MM.1S (cell line): ENCODE results near the gene IMPG1.

Source experiments
- DNase-seq: peaks from one replicate; pipeline ENCODE4 v3.0.0-alpha.2; 2015
- H2AFZ ChIP-seq: fragments of 300-600 bp; sonication (generic); 2 replicates; pipeline ENCODE4 v1.6.0; 2016; ENCODE audit warnings: antibody characterized with exemption, low read length
- H3F3A ChIP-seq: fragments of 300-600 bp; sonication (generic); 2 replicates; pipeline ENCODE4 v1.6.1; 2016; ENCODE audit warnings: mild to moderate bottlenecking, antibody characterized with exemption, low read length, moderate library complexity, mixed read lengths; ENCODE audit not compliant: insufficient read depth
- H3K27ac ChIP-seq: fragments of 300-600 bp; sonication (generic); 2 replicates; pipeline ENCODE4 v1.5.1; 2016; ENCODE audit warnings: mild to moderate bottlenecking, low read length
- H3K27me3 ChIP-seq: fragments of 300-600 bp; sonication (generic); replicated peaks from 2 replicates; pipeline ENCODE4 v1.6.0; 2016; ENCODE audit warnings: low read length; ENCODE audit not compliant: insufficient read depth
- H3K36me3 ChIP-seq: fragments of 300-600 bp; sonication (generic); replicated peaks from 2 replicates; pipeline ENCODE4 v1.6.1; 2016; ENCODE audit warnings: mild to moderate bottlenecking, low read length, mixed read lengths; ENCODE audit not compliant: insufficient read depth
- H3K4me1 ChIP-seq: fragments of 300-600 bp; sonication (generic); 2 replicates; pipeline ENCODE4 v1.6.1; 2016; ENCODE audit warnings: low read length, mixed read lengths
- H3K4me2 ChIP-seq: fragments of 300-600 bp; sonication (generic); 2 replicates; pipeline ENCODE4 v1.6.0; 2016; ENCODE audit warnings: low read depth, low read length
- H3K4me3 ChIP-seq: fragments of 300-600 bp; sonication (generic); 2 replicates; pipeline ENCODE4 v1.5.1; 2016; ENCODE audit warnings: low read length, mixed read lengths
- H3K79me2 ChIP-seq: fragments of 300-600 bp; sonication (generic); 2 replicates; pipeline ENCODE4 v1.6.1; 2016; ENCODE audit warnings: mixed run types, low read length, mixed read lengths
- H3K9ac ChIP-seq: fragments of 300-600 bp; sonication (generic); 2 replicates; pipeline ENCODE4 v1.6.1; 2016; ENCODE audit warnings: low read length, mixed read lengths
- H3K9me2 ChIP-seq: fragments of 300-600 bp; sonication (generic); replicated peaks from 2 replicates; pipeline ENCODE4 v1.6.1; 2016; ENCODE audit warnings: mild to moderate bottlenecking, low read length, mixed read lengths; ENCODE audit not compliant: insufficient read depth
- H3K9me3 ChIP-seq: fragments of 300-600 bp; sonication (generic); replicated peaks from 2 replicates; pipeline ENCODE4 v1.6.1; 2016; ENCODE audit warnings: mild to moderate bottlenecking, low read length, mixed read lengths; ENCODE audit not compliant: insufficient read depth
- H4K20me1 ChIP-seq: fragments of 300-600 bp; sonication (generic); 2 replicates; pipeline ENCODE4 v1.6.1; 2016; ENCODE audit warnings: mild to moderate bottlenecking, low read length, moderate library complexity, mixed read lengths; ENCODE audit not compliant: insufficient read depth
- EZH2 ChIP-seq: fragments of 300-600 bp; sonication (generic); optimal IDR thresholded peaks from 2 replicates; pipeline ENCODE3; 2017; ENCODE audit warnings: low read depth, mild to moderate bottlenecking, antibody characterized with exemption, low read length, mixed read lengths
- EZH2phosphoT487 ChIP-seq: fragments of 300-600 bp; sonication (generic); IDR thresholded peaks from 2 replicates; pipeline ENCODE4 v1.6.1; 2018; ENCODE audit warnings: antibody characterized with exemption, low read length
- TF ChIP-seq, protein P1 (sequence below): fragments of 300-600 bp; sonication (generic); IDR thresholded peaks from 2 replicates; pipeline ENCODE4 v1.5.1; 2016; ENCODE audit warnings: antibody characterized with exemption, low read length, mixed read lengths

The IMPG1 gene

DNA sequence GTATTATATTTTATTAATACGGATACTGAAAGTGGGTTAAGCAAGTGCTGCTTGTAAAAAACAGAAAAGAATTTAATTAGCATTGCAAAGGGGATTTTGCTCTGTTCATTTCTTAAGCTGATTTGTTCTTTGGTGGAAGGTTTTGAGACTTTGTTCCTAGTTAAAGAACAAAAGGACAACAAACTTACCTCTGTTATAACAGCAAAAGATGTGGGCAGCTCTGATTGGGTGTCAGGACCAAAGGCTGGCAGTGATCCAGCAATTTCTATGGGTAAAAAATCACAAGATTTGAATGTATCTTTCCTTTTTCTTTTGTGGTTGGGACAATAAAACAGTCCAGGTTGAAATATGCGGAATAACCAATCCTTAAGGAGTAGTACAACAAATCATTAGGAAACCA lies 68.8 kb downstream of the IMPG1 start:
- no peaks in the 10 kb centered on the region for H3K9me2 ChIP-seq
- H2AFZ ChIP-seq, result no peak overlapping the region
- H3K9ac ChIP-seq, result no peak overlapping the region
- no peaks in the 10 kb centered on the region for H3K79me2 ChIP-seq
- DNase-seq, result no peak
- no peak overlapping the region for H3K4me3 ChIP-seq
- no peaks in the 10 kb centered on the region for H4K20me1 ChIP-seq
- TF ChIP-seq EZH2 (no peak), EZH2phosphoT487 (no peak)
- TF ChIP-seq, protein P1, sequence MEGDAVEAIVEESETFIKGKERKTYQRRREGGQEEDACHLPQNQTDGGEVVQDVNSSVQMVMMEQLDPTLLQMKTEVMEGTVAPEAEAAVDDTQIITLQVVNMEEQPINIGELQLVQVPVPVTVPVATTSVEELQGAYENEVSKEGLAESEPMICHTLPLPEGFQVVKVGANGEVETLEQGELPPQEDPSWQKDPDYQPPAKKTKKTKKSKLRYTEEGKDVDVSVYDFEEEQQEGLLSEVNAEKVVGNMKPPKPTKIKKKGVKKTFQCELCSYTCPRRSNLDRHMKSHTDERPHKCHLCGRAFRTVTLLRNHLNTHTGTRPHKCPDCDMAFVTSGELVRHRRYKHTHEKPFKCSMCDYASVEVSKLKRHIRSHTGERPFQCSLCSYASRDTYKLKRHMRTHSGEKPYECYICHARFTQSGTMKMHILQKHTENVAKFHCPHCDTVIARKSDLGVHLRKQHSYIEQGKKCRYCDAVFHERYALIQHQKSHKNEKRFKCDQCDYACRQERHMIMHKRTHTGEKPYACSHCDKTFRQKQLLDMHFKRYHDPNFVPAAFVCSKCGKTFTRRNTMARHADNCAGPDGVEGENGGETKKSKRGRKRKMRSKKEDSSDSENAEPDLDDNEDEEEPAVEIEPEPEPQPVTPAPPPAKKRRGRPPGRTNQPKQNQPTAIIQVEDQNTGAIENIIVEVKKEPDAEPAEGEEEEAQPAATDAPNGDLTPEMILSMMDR, result no peak
- H3K9me3 ChIP-seq, result no peaks in the 10 kb centered on the region
- H3K4me2 ChIP-seq, result no peak overlapping the region
- no peaks in the 10 kb centered on the region for H3K36me3 ChIP-seq
- H3K27ac ChIP-seq, result no peak overlapping the region
- H3F3A ChIP-seq, result no peaks in the 10 kb centered on the region
- H3K27me3 ChIP-seq, result no peaks in the 10 kb centered on the region
- no peaks in the 10 kb centered on the region for H3K4me1 ChIP-seq

DNA sequence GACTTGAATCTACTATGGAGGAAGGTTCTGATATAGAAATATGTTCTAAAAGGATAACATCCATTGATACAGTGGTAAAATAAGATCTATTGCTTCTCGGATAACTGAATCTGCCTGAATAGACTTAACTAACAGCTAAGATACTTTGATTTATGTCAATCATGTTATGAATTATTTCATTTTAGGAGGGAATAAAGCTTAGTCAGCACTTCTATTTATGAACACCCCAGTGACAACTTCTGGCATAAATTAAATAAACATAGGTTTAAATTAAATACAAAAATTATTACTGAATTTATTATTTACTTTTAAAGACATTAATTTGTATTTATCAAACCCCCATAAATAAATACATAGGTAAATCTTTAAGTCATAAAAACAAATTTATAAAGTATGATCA lies 69.3 kb downstream of the IMPG1 start:
- no peaks in the 10 kb centered on the region for H3F3A ChIP-seq
- TF ChIP-seq, protein P1, result no peak
- no peak for TF ChIP-seq EZH2
- no peak for TF ChIP-seq EZH2phosphoT487
- H3K36me3 ChIP-seq, result no peaks in the 10 kb centered on the region
- DNase-seq, result no peak
- H3K79me2 ChIP-seq, result no peaks in the 10 kb centered on the region
- no peaks in the 10 kb centered on the region for H4K20me1 ChIP-seq
- H3K27ac ChIP-seq, result no peak overlapping the region
- no peaks in the 10 kb centered on the region for H3K9me2 ChIP-seq
- no peak overlapping the region for H3K9ac ChIP-seq
- no peak overlapping the region for H2AFZ ChIP-seq
- no peaks in the 10 kb centered on the region for H3K4me1 ChIP-seq
- H3K9me3 ChIP-seq, result no peaks in the 10 kb centered on the region
- no peaks in the 10 kb centered on the region for H3K27me3 ChIP-seq
- H3K4me2 ChIP-seq, result no peak overlapping the region
- no peak overlapping the region for H3K4me3 ChIP-seq

DNA sequence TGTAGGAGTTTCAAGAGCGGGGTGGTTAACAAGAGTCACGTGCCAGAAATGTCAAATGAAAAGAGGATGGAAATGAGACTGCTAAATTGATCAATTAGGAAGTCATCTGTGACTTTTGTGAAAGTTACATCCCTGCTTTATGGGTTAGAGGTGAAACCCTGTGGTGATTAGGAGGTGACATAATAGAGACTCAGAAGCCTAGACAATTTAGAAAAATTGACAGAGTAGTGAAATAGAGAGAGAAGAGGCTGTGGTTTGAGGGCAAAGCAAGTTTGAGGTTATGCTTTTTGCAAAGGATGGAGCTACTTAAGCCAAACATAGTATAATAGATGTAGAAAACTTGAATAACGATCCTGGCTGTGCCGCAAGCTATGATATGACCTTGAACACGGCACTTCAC lies 71.8 kb downstream of the IMPG1 start:
- H3K9me3 ChIP-seq, result no peaks in the 10 kb centered on the region
- no peak for TF ChIP-seq EZH2phosphoT487
- TF ChIP-seq, protein P1, result no peak
- TF ChIP-seq EZH2, result no peak

More for the DNA sequence above, 71.8 kb downstream of the IMPG1 start:
- no peak overlapping the region for H3K4me3 ChIP-seq
- H3K36me3 ChIP-seq, result no peaks in the 10 kb centered on the region
- no peaks in the 10 kb centered on the region for H3K79me2 ChIP-seq
- H3K4me2 ChIP-seq, result no peak overlapping the region
- no peak overlapping the region for H3K9ac ChIP-seq
- no peak overlapping the region for H2AFZ ChIP-seq
- no peaks in the 10 kb centered on the region for H3K9me2 ChIP-seq
- H3K27me3 ChIP-seq, result no peaks in the 10 kb centered on the region
- no peaks in the 10 kb centered on the region for H3K4me1 ChIP-seq
- no peak for DNase-seq
- H3K27ac ChIP-seq, result no peak overlapping the region
- H4K20me1 ChIP-seq, result no peaks in the 10 kb centered on the region
- H3F3A ChIP-seq, result no peaks in the 10 kb centered on the region
